ENCODE measurements around the gene CCL24.

Gene CCL24

DNA sequence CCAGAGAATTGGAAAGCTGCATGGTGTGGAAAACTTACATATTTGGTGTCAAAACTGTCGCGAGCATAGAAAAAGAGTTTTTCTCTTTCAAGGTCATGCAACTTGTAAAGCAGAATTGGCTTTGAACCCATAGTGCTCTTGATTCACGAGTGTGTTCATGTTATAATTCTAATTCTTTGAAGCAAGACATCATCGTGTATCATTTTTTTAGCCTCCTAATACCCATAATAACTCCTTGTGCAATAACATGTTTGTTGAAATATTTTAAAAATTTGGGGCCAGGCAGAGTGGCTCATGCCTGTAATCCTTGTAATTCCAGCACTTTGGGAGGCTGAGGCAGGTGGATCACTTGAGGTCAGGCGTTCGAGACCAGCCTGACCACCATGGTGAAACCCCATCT is 4.2 kb downstream of the CCL24 start:
- TF ChIP-seq POLR2A (IDR thresholded peaks at IDR 0.05; ENCODE audit: extremely low read depth, insufficient read length) (no peak), CTCF (IDR thresholded peaks at IDR 0.05; ENCODE audit: low read depth, low read length) (no peak), MYC (IDR thresholded peaks at IDR 0.05; ENCODE audit: low read depth, low read length) (no peak), MAX (IDR thresholded peaks at IDR 0.05; ENCODE audit: low read depth, low read length) (no peak)
- no peak for DNase-seq (ENCODE audit: low read depth)
- no peak overlapping the region for H3K4me3 ChIP-seq (ENCODE audit: low read depth, low read length)

- no peak for TF ChIP-seq MYC (IDR thresholded peaks at IDR 0.05; ENCODE audit: low read depth, low read length)
- no peak for TF ChIP-seq CTCF (IDR thresholded peaks at IDR 0.05; ENCODE audit: low read depth, low read length)
- TF ChIP-seq MAX (IDR thresholded peaks at IDR 0.05; ENCODE audit: low read depth, low read length), result no peak
- TF ChIP-seq POLR2A (IDR thresholded peaks at IDR 0.05; ENCODE audit: extremely low read depth, insufficient read length), result no peak
- DNase-seq (ENCODE audit: low read depth), result no peak
- H3K4me3 ChIP-seq (ENCODE audit: low read depth, low read length), result no peak overlapping the region
Measured at GRCh38 chr7:75808106-75808505, 5.5 kb downstream of the CCL24 start.

DNA sequence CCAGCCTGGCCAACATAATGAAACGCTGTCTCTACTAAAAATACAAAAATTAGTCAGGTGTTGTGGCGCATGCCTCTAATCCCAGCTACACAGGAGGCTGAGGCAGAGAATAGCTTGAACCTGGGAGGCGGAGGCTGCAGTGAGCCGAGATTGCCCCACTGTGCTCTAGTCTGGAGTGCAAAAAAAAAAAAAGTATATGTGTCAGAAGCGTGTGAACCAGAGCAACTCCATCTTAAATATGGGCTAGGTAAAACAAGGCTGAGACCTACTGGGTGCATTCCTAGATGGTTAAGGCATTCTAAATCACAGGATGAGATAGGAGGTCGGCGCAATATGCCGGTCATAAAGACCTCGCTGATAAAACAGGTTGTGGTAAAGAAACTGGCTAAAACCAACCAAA is 6.2 kb downstream of the CCL24 start:
- no peak overlapping the region for H3K4me3 ChIP-seq (ENCODE audit: low read depth, low read length)
- DNase-seq (ENCODE audit: low read depth), result no peak
- no peak for TF ChIP-seq MYC (IDR thresholded peaks at IDR 0.05; ENCODE audit: low read depth, low read length)

- no peak for DNase-seq (ENCODE audit: low read depth)
- TF ChIP-seq MYC (IDR thresholded peaks at IDR 0.05; ENCODE audit: low read depth, low read length) (no peak), MAX (IDR thresholded peaks at IDR 0.05; ENCODE audit: low read depth, low read length) (no peak), POLR2A (IDR thresholded peaks at IDR 0.05; ENCODE audit: extremely low read depth, insufficient read length) (no peak), CTCF (IDR thresholded peaks at IDR 0.05; ENCODE audit: low read depth, low read length) (no peak)
- no peak overlapping the region for H3K4me3 ChIP-seq (ENCODE audit: low read depth, low read length)
Measured at GRCh38 chr7:75806560-75807307, 6.9 kb downstream of the CCL24 start.

- DNase-seq (ENCODE audit: low read depth), result no peak
- H3K4me3 ChIP-seq (ENCODE audit: low read depth, low read length), result no peak overlapping the region
- TF ChIP-seq POLR2A (IDR thresholded peaks at IDR 0.05; ENCODE audit: extremely low read depth, insufficient read length) (no peak), MYC (IDR thresholded peaks at IDR 0.05; ENCODE audit: low read depth, low read length) (no peak), CTCF (IDR thresholded peaks at IDR 0.05; ENCODE audit: low read depth, low read length) (no peak), MAX (IDR thresholded peaks at IDR 0.05; ENCODE audit: low read depth, low read length) (no peak)
Measured at GRCh38 chr7:75804705-75805104, 8.9 kb downstream of the CCL24 start.

DNA sequence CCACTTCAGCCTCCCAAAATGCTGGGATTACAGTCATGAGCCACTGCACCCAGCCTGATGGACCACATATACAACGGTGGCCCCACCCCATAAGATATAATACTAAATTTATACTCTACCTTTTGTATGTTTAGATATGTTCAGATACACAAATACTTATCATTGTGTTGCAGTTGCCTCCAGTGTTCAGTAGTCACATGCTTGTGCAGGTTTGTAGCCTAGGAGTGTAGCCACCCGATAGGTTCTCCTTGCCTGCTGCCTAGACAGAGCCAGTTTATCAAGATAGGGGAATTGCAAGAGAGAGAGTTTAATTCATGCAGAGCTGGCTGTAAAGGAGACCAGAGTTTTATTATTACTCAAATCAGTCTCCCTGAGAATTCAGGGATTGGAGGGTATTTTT is 9.6 kb downstream of the CCL24 start:
- no peak overlapping the region for H3K4me3 ChIP-seq (ENCODE audit: low read depth, low read length)
- no peak for DNase-seq (ENCODE audit: low read depth)
- TF ChIP-seq MYC (IDR thresholded peaks at IDR 0.05; ENCODE audit: low read depth, low read length) (no peak), POLR2A (IDR thresholded peaks at IDR 0.05; ENCODE audit: extremely low read depth, insufficient read length) (no peak), CTCF (IDR thresholded peaks at IDR 0.05; ENCODE audit: low read depth, low read length) (no peak), MAX (IDR thresholded peaks at IDR 0.05; ENCODE audit: low read depth, low read length) (no peak)

All from NB4 (cell line).